SK-N-MC (cell line): Measurements from ENCODE around the gene SYNE1.

ENCODE experiments used
- EZH2 ChIP-seq: fragments of 200-600 bp; sonication (generic); IDR thresholded peaks from one replicate; pipeline ENCODE4 v1.6.1; 2017; ENCODE audit warnings: antibody characterized with exemption
- POLR2AphosphoS5 ChIP-seq: IDR thresholded peaks from 2 replicates; pipeline ENCODE4 v1.6.1; 2012; ENCODE audit warnings: mild to moderate bottlenecking, low read depth, low read length, borderline replicate concordance

DNA sequence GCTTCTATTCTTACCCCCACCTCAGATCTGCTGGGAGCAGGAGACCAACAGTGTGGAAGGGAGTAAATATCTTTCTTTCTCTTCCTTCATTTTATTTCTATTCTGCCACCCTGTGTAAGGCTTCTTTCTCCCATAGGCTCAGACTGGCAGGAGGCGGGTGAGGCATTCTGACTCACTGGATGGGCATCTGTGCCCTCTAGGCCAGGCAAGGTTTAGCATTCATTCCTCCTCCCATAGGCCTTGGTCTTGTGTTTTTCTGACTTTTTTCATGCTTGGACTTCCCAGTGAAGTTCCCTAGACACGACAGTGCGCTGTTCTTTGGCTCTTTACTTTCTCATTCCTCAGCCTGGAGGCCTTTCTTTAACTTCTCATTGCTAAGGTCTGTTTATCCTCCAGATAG, 235.2 kb downstream of the SYNE1 start:
- TF ChIP-seq POLR2AphosphoS5 (no peak), EZH2 (no peak)
